Kidney (tissue), 14 donors: Measurements from ENCODE around the gene HAPLN3. TPM values are rescaled to one million over a fixed set of nuclear protein-coding genes. Genes with fewer than 3 reads are reported as not detected.
A peak's percentile ranks its signal among the peaks of the same experiment; 100 is the strongest.

ENCODE experiments used
- DNase-seq, 5 donors: peaks; one replicate each; pipeline ENCODE4 v3.0.0-alpha.2; 2013 to 2020
- FAIRE-seq: peaks from 2 replicates; lab custom pipeline; 2012; peaks lifted over from hg19 to GRCh38; lab: Jason Lieb, UNC
- H3K27ac ChIP-seq, 2 donors: one replicate each; pipeline ENCODE4 v1.7.0; 2013; ENCODE audit warnings: low read depth in 2 of 2, low read length in 2 of 2, inconsistent platforms in 1 of 2
- H3K27me3 ChIP-seq: one replicate; pipeline ENCODE4 v1.7.1; 2013; ENCODE audit warnings: low read length, inconsistent platforms; ENCODE audit not compliant: control insufficient read depth, insufficient read depth
- H3K36me3 ChIP-seq, 3 donors: one replicate each; pipeline versions ENCODE4 v1.7.0 to v1.7.1; 2013; ENCODE audit warnings: low read length in 3 of 3, control low read depth in 1 of 3, inconsistent platforms in 1 of 3; ENCODE audit not compliant: insufficient read depth in 3 of 3, control insufficient read depth in 2 of 3
- H3K4me1 ChIP-seq, 3 donors: one replicate each; pipeline versions ENCODE4 v1.7.0 to v1.7.1; 2013; ENCODE audit warnings: low read length in 3 of 3, inconsistent platforms in 1 of 3, low read depth in 1 of 3; ENCODE audit not compliant: control insufficient read depth in 2 of 3, insufficient read depth in 2 of 3
- H3K4me3 ChIP-seq, 3 donors: one replicate each; pipeline versions ENCODE4 v1.7.0 to v1.8.1; 2013; ENCODE audit warnings: low read length in 3 of 3, control low read depth in 1 of 3, inconsistent platforms in 1 of 3
- H3K9ac ChIP-seq, 3 donors: one replicate each; pipeline versions ENCODE4 v1.7.0 to v1.7.1; 2013; ENCODE audit warnings: low read length in 3 of 3, control low read depth in 1 of 3, inconsistent platforms in 1 of 3
- H3K9me3 ChIP-seq, 3 donors: one replicate each; pipeline versions ENCODE4 v1.7.0 to v1.7.1; 2013; ENCODE audit warnings: low read length in 3 of 3, control low read depth in 1 of 3, inconsistent platforms in 1 of 3; ENCODE audit not compliant: control insufficient read depth in 2 of 3, insufficient read depth in 1 of 3
- CTCF ChIP-seq: IDR thresholded peaks from 3 replicates; pipeline ENCODE4 v1.5.1; 2012; ENCODE audit warnings: mild to moderate bottlenecking, moderate library complexity, borderline replicate concordance; ENCODE audit not compliant: insufficient read depth; ENCODE audit errors: extremely low read depth
- intact Hi-C: fragments of 100-400 bp; cut with DNase I; formaldehyde crosslinking; loops from one replicate; pipeline ENCODE4 v1.11.1; 2022
- polyA plus RNA-seq: library from polyadenylated mRNA; stranded (reverse); fragments of 350-450 nt; fragmentation: Illumina TruSeq; extraction: RNeasy Lipid Tissue Mini Kit (QIAGEN cat#74804); gene quantifications from one replicate; pipeline ENCODE4 v1.2.3, GENCODE V29; 2014; ENCODE audit warnings: low read depth, low replicate concordance; ENCODE audit not compliant: insufficient read depth
- total RNA-seq: library from RNA; stranded (reverse); fragmentation: NEBNext Ultra II Directional; extraction: Animal tissue kit (Norgen Biotek cat#: 25700); gene quantifications from one replicate; pipeline ENCODE4 v1.2.1, GENCODE V29; 2021
- donor health status: control.
- donor health status: control.
- donor health status: control.
- donor health status: control.
- donor health status: control.
- donor health status: DM: yes; HTN: yes; CAD: no.
- donor health status: Normal renal cell carcinoma (clear cell type).

HAPLN3 gene
- total and polyA plus RNA-seq, 2 donors from 2014 or later: 2.2 to 11.2 TPM

GRCh38 chr15:88834211-88834812 lies 61.0 kb downstream of the HAPLN3 start:
- DNase-seq (peak in 4 of 5 donors; percentile 55 to 79 (median 63)), FAIRE-seq (no peak)
- intact Hi-C loops: loop anchor here (10.0 kb wide), 1 partner anchor 180 kb away; no protein-coding TSS in a partner anchor
- H3K27me3 ChIP-seq: no peaks in the 10 kb centered on the region
- peak; percentile 36 for TF ChIP-seq CTCF
- H3K36me3 ChIP-seq: no peaks in the 10 kb centered on the region
- H3K27ac ChIP-seq: no peak overlapping the region
- no peak overlapping the region for H3K9ac ChIP-seq
- no peak overlapping the region for H3K4me3 ChIP-seq
- H3K9me3 ChIP-seq: no peaks in the 10 kb centered on the region
- H3K4me1 ChIP-seq: no peaks in the 10 kb centered on the region

- no peak overlapping the region for H3K4me3 ChIP-seq
- DNase-seq: peak in 2 of 5 donors; percentile 23 to 56
- H3K9ac ChIP-seq: no peak overlapping the region
- no peaks in the 10 kb centered on the region for H3K4me1 ChIP-seq
- FAIRE-seq: no peak
- no peaks in the 10 kb centered on the region for H3K27me3 ChIP-seq
- H3K9me3 ChIP-seq: no peaks in the 10 kb centered on the region
- TF ChIP-seq CTCF: no peak
- intact Hi-C loops: loop anchor here (10.0 kb wide), 1 partner anchor 179 kb away; no protein-coding TSS in a partner anchor
- no peak overlapping the region for H3K27ac ChIP-seq
- no peaks in the 10 kb centered on the region for H3K36me3 ChIP-seq
Observed at GRCh38 chr15:88833731-88834100, 61.6 kb downstream of the HAPLN3 start.

GRCh38 chr15:88832820-88833730 lies 62.3 kb downstream of the HAPLN3 start:
- Histone ChIP-seq H3K9me3 (no peaks in the 10 kb centered on the region), H3K27me3 (no peaks in the 10 kb centered on the region), H3K9ac (no peak overlapping the region), H3K4me1 (no peaks in the 10 kb centered on the region), H3K36me3 (no peaks in the 10 kb centered on the region), H3K27ac (no peak overlapping the region), H3K4me3 (no peak overlapping the region)
- intact Hi-C loops: loop anchor here (10.0 kb wide), 1 partner anchor 178 kb away; no protein-coding TSS in a partner anchor
- TF ChIP-seq CTCF: no peak
- FAIRE-seq (no peak), DNase-seq (peak in 3 of 5 donors; percentile 30 to 63 (median 46))
